Neutrophil (primary cell): ENCODE measurements around the gene HBA1.
"Not testable (repeated sequence)": the region's sequence is repeated elsewhere in the genome, so short reads cannot be mapped to it uniquely, and the experiment has no call there.

Experiments used
- H3K27ac ChIP-seq: fragments of 200-600 bp; sonication (generic); 2 replicates; pipeline ENCODE4 v1.5.1; 2016; ENCODE audit warnings: mild to moderate bottlenecking, moderate library complexity
- H3K27me3 ChIP-seq: fragments of 200-600 bp; sonication (generic); 2 replicates; pipeline ENCODE4 v1.6.0; 2016; ENCODE audit warnings: mild to moderate bottlenecking
- H3K36me3 ChIP-seq: fragments of 200-600 bp; sonication (generic); 2 replicates; pipeline ENCODE4 v1.5.1; 2017
- H3K4me1 ChIP-seq, 2 experiments: fragments of 200-600 bp in 1 of 2; sonication (generic) in 1 of 2; 1 replicate in 1 of 2; 2 replicates in 1 of 2; pipeline versions ENCODE4 v1.5.1 to v1.6.1; 2013 to 2016; ENCODE audit warnings: low read depth in 1 of 2, low read length in 1 of 2, mild to moderate bottlenecking in 1 of 2, moderate library complexity in 1 of 2; ENCODE audit not compliant: control insufficient read depth in 1 of 2, insufficient read depth in 1 of 2
- H3K4me3 ChIP-seq, 2 experiments: fragments of 200-600 bp in 1 of 2; sonication (generic) in 1 of 2; 1 replicate in 1 of 2; 2 replicates in 1 of 2; pipeline ENCODE4 v1.5.1; 2013 to 2016; ENCODE audit warnings: low read depth in 1 of 2, low read length in 1 of 2, mild to moderate bottlenecking in 1 of 2, moderate library complexity in 1 of 2
- H3K9me3 ChIP-seq: fragments of 200-600 bp; sonication (generic); 2 replicates; pipeline ENCODE4 v1.5.1; 2016
- CTCF ChIP-seq: fragments of 200-600 bp; sonication (generic); IDR thresholded peaks from 2 replicates; pipeline ENCODE4 v1.5.1; 2016; ENCODE audit warnings: antibody characterized with exemption

The HBA1 gene

GRCh38 chr16:169014-169413 lies 7.5 kb upstream of the HBA1 start:
- Histone ChIP-seq H3K36me3 (no peaks in the 10 kb centered on the region), H3K4me1 (peaks cover 5 to 6% of the 10 kb centered on the region in 2 experiments), H3K9me3 (no peaks in the 10 kb centered on the region), H3K27ac (no peak overlapping the region), H3K4me3 (no peak overlapping the region), H3K27me3 (peaks cover 84% of the 10 kb centered on the region)
- TF ChIP-seq CTCF, result no peak

GRCh38 chr16:170088-170507 lies 6.4 kb upstream of the HBA1 start:
- not testable (repeated sequence) for H3K9me3 ChIP-seq, H3K36me3 ChIP-seq, H3K4me1 ChIP-seq, H3K27ac ChIP-seq, H3K4me3 ChIP-seq
- peaks cover 92% of the 10 kb centered on the region for H3K27me3 ChIP-seq

- H3K4me1 ChIP-seq, result no peaks in the 10 kb centered on the region
- no peak overlapping the region for H3K27ac ChIP-seq
- no peak for TF ChIP-seq CTCF
- peaks cover 92% of the 10 kb centered on the region for H3K27me3 ChIP-seq
- no peak overlapping the region for H3K4me3 ChIP-seq
- H3K9me3 ChIP-seq, result no peaks in the 10 kb centered on the region
- no peaks in the 10 kb centered on the region for H3K36me3 ChIP-seq
Observed at GRCh38 chr16:170788-171187, 5.7 kb upstream of the HBA1 start.

GRCh38 chr16:172374-172941 lies 4.0 kb upstream of the HBA1 start, which contains the start of gene HBA2:
Gene HBA2 (plus strand): TSS chr16:172876. CDS start chr16:172913, 37 bp downstream.
- peaks cover 89% of the 10 kb centered on the region for H3K27me3 ChIP-seq
- not testable (repeated sequence) for H3K4me1 ChIP-seq, H3K36me3 ChIP-seq, H3K27ac ChIP-seq, H3K9me3 ChIP-seq, H3K4me3 ChIP-seq

- H3K9me3 ChIP-seq, H3K27ac ChIP-seq, H3K36me3 ChIP-seq, H3K4me3 ChIP-seq, H3K4me1 ChIP-seq: not testable (repeated sequence)
- H3K27me3 ChIP-seq, result peaks cover 89% of the 10 kb centered on the region
Observed at GRCh38 chr16:173211-173854, 3.1 kb upstream of the HBA1 start.

GRCh38 chr16:173928-174769 lies 2.3 kb upstream of the HBA1 start:
- H3K27ac ChIP-seq, H3K9me3 ChIP-seq, H3K36me3 ChIP-seq, H3K4me1 ChIP-seq, H3K4me3 ChIP-seq: not testable (repeated sequence)
- peaks cover 89% of the 10 kb centered on the region for H3K27me3 ChIP-seq

GRCh38 chr16:175011-175949 lies 1.2 kb upstream of the HBA1 start:
- Histone ChIP-seq H3K9me3 (no peaks in the 10 kb centered on the region), H3K36me3 (no peaks in the 10 kb centered on the region), H3K27me3 (peaks cover 89% of the 10 kb centered on the region), H3K4me1 (peaks cover 0 to 3% of the 10 kb centered on the region in 2 experiments), H3K27ac (no peak overlapping the region), H3K4me3 (no peak overlapping the region)
- TF ChIP-seq CTCF, result no peak

GRCh38 chr16:176006-176405 lies 474 bp upstream of the HBA1 start:
- not testable (repeated sequence) for H3K27ac ChIP-seq, H3K4me3 ChIP-seq, H3K36me3 ChIP-seq, H3K9me3 ChIP-seq
- Histone ChIP-seq H3K27me3 (peaks cover 89% of the 10 kb centered on the region), H3K4me1 (peaks cover 2 to 10% of the 10 kb centered on the region in 2 experiments)
